Measurements from ENCODE around the gene JAKMIP3.

The JAKMIP3 gene

DNA sequence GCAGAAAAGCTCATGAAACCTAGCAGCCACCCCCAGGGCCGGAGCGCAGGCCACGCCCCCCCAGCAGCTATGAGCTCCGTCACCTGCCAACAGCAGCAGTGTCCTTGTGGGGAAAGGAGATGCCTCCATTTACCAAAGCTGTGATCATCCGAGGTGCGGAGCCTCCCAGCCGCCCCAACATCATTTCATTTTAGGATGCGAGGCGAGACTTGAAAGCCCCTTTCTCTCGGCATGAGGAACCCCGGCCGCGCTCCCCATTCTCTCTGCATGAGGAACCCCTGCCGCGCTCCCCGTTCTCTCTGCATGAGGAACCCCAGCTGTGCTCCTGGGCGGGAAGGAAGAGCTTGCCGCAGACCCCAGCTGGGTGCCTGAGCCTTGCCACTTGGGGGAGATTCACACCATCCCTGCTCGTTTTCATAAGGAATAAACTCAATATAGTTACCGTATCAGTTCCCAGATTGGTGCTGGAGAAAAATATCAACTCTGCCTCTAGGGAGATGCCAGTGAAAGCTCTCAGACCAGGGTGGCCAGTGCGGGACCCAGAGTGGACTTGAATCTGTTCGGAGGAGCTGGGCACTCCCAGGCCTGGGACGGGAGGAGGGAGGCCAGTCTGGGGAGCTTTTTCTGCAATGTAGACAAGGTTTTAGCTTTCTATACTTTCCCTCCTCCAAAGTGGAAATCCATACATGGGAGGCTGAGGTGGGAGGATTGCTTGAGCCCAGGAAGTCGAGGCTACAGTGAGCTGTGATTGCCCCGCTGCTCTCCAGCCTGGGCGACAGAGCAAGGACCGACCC, 35.0 kb downstream of the JAKMIP3 start:
- DNase-seq: no peak

DNA sequence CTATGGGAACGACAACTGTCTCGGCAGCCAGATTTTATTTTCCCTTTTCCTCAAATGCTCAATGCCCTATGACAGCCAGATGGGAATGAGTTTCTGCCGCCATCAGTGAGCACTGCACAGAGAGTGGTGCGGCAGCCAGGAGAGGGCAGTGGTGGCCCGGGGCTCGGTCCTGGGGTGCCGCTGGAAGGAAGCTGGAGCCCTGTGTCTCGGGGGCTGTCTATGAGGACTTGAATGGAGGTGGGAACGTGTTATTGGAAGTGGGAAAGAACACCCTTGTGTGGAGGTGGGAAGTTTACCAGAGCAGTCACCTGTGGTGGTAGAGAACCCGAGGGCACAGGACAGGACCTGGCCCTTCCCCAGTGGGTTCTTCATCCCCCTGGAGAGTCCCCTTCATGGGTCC, 35.8 kb downstream of the JAKMIP3 start:
- DNase-seq: no peak

GRCh38 chr10:132102071-132102716, 36.4 kb downstream of the JAKMIP3 start:
- no peak for DNase-seq

- DNase-seq: no peak
These were observed 37.0 kb downstream of the JAKMIP3 start for GRCh38 chr10:132102717-132103110.

GRCh38 chr10:132103116-132103910, 37.6 kb downstream of the JAKMIP3 start:
- no peak for DNase-seq

GRCh38 chr10:132104062-132104461, 38.3 kb downstream of the JAKMIP3 start:
- DNase-seq: no peak

DNA sequence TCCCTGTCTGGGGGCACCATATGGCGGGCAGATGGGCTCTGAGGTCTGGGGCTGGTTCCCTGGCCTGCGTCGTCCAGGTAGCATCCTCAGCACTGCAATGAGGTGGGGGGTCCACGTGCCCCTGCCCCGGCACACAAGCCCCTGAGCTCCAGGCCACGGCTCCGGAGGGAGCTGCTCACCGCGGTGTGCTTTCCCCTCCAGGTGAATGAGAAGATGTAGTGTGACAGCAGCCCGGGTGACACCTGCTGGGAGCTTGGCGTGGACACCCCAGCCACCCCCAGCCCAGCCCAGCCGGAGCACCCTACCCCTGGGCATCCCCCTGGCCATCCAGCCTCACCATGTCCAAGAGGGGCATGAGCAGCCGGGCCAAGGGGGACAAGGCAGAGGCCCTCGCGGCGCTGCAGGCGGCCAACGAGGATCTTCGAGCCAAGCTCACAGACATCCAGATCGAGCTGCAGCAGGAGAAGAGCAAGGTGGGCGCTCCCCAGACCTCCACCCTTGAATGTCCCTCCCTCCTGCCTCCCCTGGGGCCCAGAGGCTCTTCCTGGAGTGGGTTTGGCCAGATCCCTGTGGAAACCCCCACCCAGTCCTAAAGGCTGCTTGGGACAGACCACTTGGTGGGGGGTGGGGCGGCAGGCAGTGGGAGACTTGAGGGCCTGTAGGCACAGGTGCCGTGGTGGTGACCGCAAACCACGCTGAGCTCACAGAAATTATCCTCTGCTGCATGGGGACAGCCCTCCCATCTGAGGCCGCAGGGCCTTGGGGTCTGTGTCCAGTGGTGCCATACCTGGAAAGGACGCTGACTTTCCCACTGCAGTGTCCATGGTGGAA, 38.9 kb downstream of the JAKMIP3 start:
- no peak for DNase-seq

- no peak for DNase-seq
These were observed 39.7 kb downstream of the JAKMIP3 start for GRCh38 chr10:132105302-132105995.

DNA sequence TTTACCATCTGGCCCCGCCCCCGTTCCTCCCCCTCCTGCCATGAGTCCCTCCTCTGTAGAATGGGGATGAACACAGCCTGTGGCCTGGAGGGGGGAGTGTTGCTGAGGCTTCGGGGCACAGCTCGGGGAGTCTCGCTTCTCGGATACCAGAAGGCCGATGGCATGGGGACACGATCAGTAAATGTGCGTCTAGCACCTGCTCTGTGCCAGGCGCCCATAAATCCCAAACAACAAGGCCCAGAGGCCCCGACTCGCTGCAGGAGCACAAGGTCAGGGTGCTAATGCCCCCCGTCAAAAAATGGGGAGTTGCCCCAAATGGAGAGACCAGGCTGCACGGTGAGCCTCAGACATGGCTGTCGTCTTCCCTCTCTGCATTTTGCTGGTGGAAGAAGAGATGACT, 40.7 kb downstream of the JAKMIP3 start:
- no peak for DNase-seq

DNA sequence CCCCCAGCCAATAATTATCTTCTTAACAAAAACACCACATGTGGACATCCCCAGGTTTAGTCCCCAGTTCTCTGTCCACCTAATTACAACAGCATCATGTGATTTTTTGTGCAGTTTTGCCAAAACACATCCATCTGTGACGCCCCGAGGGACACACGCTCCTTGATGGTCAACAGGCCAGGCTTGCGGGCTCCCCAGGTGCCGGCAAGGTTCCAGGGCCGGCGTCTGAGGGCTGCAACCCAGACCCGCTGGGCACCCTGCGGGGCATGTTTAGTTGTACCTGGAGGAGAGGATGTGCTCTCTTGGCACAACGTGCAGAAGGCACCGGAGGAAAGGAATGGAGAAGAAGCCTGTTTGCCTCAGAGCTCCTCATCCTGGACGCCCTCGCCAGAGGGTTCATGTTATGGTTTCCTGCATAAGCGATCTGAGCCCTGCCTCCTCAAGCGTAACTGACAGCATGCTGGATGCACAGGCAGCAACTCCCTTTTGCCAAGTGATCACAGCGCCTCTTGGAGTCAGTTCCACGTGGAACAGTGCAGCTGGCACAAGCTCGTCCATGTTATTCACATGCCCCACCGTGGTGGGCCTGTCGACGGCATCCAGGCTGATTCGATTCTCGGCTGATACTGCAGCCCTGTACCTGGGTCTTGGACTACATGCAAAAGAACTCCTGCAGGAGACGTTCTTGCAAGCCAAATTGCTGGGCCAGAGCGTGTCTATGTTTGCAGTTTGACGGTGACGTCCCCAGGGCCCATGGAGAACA, 41.6 kb downstream of the JAKMIP3 start:
- no peak for DNase-seq

DNA sequence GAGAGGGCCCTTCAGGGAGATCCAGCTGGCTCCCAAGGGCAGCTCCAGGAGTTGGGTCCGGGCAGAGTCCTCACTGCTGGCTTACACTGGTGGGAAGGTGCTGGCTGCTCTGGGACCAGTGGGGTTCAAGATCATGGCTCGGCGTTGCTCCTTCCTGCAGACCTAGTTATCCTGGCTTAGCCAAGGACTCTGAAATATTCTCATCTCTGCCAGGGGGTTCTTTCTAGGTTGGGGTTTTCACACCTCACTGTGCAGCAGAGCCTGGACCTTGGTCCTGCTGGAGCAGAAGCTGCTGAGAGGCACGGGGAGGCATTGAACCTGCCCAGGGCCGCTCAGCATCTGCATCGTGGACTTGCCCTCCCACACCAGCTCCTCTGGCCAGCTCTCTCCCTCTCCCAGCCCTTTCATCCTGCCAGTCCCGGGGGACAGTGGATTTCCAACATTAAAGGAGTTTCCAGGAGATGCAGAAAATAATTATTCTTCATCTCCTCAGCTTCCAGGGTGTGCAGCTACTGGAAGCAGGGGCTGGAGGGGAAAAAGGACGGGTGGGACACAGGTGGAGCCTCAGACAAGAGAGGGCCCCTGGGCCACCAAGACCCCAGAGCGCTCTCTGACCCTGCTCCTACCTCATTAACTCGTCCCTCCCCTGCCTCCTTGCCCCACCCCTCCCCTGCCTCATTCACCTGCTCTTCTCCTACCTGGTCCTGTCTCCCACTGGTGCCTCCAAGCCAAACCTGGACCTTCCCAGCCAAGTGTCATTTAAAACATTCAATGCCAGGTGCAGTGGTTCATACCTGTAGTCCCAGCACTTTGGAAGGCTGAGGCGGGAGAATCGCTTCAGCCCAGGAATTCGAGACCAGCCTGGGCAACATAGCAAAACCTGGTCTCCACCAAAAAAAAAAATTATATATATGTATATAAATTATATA, 42.5 kb downstream of the JAKMIP3 start:
- no peak for DNase-seq

DNA sequence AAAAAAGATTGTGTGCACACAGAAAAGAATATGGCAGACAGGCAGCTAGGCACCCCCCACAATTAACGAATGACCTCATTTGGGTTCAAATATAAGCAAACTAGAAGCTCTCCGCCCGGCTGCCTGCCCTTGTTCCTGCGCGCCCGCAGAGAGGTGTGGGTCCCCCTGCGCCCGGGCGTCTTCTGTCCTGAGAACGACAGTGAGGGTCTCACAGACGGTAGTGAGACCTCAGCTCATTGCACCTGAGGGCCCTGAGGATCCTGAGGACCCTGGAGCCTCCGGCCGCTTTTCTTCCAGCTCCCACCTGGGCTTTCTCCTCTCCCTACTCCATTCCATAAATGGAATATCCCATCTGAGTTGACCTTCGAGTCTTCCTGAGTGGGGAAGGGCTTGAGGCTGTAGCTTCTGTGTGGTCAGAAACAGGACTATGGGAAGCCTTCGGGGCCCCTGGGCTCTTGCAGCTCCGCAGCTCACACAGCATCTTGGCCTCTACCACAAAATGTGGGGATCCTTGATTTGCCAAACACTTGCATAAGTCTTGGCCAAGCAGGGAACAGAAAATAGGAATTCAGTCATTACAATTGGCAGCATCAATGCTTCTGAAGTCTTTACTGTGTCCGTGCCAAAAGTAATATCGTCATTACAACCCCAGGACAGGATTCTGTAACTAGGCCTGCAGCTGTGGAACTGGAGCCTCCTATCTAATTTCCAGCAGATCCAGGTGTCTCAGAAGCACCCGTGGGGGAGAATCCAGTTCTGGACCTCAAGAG, 43.8 kb downstream of the JAKMIP3 start:
- no peak for DNase-seq

DNA sequence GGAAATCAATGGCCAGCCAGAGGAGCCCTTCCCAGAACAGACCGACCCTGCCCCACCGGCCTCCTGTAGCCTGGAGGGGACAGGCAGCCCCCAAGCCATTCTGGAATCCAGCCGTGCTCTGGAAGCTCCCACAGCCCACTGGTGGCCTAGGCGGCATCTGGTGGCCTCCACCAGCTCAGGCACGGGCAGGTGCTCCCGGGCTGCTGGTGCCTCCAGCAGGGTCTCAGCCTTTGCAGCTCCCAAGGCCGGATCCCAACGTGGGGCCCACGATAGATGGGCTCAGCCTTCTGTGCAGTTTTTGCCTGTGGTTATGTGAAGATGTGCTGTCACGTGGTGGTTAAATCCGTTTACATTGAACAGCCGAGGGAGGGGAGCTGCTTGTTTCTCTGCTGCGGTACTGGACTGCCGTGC, 44.4 kb downstream of the JAKMIP3 start:
- DNase-seq: no peak

DNA sequence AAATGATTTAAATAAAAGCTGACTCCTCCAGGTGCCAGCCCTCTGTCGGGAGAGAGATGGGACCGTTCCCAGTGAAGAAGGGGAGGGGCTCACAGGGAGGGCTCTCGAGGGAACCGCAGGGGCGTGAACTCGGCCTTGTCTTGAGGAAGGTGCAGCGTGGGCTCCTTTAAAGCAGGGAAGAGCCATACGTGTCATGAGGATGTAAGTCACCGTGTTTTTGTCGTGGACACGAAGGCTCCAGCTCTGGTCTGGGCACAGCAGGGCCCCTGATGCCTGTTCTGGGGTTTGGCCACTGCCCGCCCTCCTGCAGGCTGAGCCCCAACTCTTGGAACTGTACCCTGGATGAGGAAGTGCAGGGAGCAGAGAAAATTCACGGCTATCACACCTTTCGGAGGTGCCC, 45.0 kb downstream of the JAKMIP3 start:
- DNase-seq: no peak

DNA sequence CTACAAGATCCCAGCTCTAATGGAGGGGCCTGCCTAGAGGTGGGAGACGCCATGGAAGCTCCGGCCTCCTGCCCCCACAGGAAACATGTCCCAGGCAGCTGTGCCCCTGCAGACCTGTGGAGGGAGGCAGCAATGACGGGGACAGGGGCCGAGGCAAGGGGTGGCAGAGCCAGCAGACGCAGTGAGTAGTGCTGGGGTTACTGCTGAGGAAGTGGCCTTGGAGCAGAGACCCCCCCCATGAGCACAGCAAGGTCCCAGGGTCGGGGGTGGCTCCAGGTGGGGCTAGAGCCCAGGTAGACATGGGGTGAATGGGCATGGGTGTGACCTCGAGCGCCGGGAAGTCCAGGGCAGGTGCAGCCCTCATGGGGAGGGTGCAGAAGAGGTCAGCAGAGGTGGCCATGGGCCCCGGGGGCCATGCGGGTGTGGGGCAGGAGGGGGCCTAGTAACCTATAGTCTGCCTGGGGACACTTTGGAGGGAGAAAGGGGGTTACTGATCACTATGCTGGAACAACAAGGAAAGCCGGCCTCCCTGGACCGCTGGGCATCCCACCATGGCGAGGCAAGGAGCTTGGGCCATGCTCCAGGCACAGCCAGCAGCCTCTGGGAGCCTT, 45.5 kb downstream of the JAKMIP3 start:
- no peak for DNase-seq

GRCh38 chr10:132111871-132112341, 46.2 kb downstream of the JAKMIP3 start:
- DNase-seq: no peak

- DNase-seq: no peak
These were observed 46.9 kb downstream of the JAKMIP3 start for GRCh38 chr10:132112611-132113010.

DNA sequence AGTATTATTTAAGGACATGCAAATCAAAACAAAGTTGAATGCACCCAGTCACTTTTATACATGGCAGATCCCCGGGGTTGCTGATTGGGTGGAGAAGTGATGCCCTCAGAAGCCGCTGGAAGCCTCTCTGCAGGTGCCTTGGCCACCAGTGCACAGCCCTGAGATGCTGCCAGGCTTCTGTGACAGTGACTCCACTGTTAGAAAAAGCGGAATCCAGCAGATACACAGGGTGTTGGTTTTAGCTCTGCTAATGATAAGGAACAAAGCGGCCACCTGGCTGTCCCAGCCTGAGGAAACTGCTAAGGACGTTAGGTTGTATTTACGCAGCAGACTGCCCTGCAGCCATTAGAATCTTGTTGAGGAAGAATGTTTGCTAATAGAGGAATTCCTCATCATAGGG, 47.5 kb downstream of the JAKMIP3 start:
- DNase-seq: no peak
